Hematopoietic multipotent progenitor cell treated with erythropoietin and hydrocortisone succinate and interleukin-3 and kit ligand, for 17 days (in vitro differentiated cells): Measurements from ENCODE around the gene P2RY2.

ENCODE experiments used
- DNase-seq: peaks from one replicate; pipeline ENCODE4 v3.0.0-alpha.2; 2015; ENCODE audit warnings: low spot score

The P2RY2 gene

DNA sequence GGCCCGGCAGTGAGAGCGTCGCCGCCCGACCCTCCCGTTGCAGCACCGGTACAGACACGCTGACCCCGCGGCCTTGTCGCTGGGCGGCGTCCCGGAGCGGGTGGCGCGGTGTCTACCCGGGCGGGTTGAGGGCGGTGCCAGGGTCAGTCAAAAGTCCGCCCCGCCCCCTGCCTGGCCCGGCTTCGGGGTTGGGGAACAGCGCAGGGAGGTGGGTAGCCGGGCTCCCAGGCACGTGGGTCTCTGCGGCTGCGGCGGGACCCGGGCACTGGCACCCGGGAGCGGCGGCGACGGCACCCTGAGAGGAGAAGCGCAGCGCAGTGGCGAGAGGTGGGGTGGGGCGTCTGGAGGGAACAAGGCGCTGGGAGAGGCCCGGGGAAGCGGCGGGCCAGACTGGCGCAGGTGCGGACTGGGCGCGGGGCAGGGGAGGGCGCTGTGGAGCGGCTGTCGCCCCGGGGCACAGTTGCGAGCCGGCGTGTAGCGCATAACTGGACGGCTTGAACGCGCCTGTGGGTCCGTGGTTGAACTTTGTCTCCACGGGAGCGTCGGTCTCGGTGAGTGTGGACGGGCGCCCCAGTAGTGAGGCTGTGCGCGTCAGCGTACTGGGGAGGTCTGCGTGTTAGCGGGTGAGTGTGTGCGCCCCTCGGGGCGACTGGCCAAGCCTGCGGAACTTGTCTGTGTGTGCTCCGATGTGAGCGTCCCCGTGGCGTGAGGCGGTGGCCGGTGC, at the start of gene P2RY2:
Gene P2RY2, plus strand, starts transcription at position 176 of the 724 bp plus-strand sequence. CDS start 15,879 bp downstream, outside the sequence.
- DNase-seq: peak; percentile 15

DNA sequence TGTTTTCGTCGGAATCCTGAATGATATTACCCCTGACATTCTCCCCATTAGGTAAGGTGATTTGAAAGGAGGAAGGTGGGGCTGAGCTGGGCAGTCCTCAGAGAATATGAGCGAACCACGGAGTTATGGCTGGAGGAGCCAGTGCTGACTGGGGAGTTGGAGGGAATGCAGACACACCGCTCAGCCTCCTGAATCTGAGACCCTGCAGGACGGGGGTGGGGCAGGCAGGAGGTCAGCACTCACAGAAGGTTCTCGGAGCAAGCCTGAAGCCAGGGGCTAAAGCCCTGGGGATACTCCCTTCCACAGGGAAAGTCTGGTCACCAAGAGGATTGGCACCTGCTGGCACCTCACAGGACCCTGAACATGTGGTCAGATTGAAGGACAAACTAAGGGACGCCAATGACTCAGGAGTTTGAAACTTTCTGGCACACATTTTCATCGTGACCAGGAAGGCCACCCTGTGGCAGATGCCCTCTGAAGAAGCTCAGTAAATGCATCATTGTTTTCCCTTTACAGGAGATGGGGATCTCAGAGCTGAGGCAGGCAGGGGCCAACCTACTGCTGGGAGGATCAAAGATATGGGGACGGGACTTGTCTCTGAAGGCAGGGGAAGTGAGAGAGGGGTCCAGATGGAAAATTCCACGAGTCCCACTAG, 49.0 kb upstream of the P2RY2 start:
- DNase-seq: no peak

DNA sequence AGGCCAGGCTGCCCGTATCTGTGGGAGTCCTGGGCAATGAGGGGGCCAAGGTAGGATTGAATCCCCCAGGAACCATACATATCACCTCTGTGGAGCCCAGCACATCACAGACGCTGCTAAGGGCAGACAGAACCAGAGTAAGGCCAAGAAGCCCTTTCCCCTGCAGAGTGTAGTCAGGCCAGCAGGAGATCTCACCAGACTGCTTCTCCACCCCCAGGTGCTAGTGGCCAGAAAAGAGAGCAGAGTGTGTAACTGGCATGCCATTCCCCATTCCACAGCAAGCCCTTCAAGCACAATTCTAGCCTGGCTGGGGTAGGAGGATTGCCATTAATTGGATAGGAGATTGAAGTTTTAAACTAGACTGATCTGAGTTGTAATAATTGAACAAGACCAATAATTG, 47.9 kb upstream of the P2RY2 start:
- DNase-seq: no peak

DNA sequence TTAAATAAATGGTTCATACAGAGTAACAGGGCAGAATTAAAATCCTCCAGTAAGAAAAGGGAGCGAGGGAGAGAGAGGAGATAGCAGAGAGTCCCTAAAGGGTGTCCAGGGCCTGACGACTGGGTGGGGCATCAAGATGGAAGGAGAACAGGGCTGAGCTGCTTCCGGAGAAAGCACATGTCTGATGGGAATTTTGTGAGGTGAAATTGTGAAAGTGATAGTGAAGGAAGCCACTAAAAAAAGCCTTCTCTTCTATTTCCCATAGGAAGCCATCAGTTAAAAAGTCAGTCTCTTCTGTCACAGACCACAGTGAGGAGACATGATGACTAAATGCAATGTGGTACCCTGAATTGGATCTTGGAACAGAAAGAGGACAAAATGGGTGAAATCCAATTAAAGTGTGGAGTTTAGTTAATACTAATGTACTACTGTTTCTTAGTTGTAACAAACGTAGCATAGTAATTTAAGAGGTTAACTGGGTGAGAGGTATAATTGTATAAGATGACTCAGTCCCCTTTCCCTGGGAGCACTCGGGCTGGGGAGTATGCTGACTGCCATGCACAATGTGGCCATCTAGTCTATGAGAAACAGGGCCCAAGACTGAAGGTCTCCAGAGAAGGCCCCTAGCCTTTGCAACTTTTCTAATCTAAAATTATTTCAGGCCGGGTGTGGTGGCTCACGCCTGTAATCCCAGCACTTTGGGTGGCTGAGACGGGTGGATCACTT, 46.5 kb upstream of the P2RY2 start:
- no peak for DNase-seq

DNA sequence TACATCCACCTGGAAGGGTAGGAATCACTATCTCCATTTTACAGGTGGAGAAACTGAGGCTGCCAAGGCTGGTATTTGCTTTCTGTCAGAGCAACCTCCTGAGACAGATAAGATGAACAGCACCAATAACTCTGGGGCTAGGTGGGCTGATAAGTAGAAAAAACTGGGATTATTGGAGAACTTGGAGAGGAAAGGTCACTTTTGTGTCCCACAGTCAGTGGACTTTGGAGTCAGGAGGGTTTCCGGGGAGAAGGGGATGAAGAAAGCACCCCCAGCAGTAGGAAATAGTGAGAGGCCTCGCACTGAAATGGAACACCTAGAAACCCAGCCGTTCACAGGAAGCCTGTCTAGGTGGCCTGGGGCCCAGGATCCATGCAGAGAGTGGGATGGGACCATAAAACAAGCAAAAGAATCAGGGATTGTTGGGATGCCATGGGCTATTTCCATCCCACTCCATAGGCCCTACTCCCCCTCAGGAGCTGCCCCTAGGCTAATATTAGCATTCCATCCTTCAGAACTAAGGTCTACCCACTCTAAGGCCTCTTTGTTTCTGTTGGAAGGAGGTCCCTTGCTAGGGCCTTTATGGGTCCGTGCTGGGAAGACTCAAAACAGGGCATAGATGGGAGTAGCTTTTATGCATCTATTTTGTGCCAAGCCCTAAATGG, 45.0 kb upstream of the P2RY2 start:
- no peak for DNase-seq

DNA sequence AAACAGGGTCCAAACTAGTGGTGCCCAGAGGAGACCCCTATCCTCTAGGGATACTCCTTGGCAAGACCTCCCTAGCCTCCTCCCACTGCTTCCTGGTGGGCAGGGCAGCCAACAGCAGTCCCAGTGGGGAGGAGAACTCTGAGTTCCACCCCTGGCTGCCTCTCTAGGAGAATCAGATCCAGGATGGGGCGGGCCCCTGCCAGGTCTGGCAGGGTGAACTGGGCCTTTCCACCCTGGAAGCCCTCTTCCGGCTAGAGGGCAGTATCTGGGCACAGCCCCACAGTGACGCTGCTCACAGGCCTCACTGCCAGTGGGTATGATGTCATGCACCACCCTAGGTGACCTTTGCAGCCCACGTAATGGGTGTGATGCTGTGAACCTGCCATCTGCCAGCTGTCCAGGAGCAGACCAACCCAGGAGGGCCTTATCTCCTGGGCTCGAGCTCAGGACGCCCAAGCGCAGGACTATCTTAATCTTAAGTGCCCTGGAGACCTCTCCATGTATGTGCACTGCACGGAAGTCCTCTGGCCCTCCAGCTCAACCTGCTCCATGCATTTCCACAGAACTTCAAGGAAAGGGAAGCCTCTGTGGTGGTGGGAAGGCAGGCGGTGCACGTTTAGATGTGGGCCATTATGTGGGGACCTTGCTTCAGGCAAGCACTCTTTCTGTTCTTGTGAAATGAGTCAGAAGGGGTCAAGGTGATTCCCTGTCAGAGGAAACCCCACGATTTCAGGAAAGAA, 44.2 kb upstream of the P2RY2 start:
- DNase-seq: peak; percentile 53

DNA sequence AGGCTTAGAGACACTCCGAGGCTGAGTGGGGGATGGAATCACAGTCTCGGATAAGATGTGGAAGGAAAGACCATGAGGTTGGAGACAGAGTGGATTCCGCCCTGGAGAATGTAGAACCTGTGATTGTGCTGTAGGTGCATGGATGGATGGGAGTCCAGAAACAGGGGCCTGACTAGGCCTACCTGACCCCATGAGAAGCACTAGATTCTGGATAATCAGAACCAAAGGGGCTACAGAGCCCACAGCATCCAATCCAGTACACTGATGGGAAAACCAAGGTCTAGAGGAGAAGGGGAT, 43.6 kb upstream of the P2RY2 start:
- no peak for DNase-seq

DNA sequence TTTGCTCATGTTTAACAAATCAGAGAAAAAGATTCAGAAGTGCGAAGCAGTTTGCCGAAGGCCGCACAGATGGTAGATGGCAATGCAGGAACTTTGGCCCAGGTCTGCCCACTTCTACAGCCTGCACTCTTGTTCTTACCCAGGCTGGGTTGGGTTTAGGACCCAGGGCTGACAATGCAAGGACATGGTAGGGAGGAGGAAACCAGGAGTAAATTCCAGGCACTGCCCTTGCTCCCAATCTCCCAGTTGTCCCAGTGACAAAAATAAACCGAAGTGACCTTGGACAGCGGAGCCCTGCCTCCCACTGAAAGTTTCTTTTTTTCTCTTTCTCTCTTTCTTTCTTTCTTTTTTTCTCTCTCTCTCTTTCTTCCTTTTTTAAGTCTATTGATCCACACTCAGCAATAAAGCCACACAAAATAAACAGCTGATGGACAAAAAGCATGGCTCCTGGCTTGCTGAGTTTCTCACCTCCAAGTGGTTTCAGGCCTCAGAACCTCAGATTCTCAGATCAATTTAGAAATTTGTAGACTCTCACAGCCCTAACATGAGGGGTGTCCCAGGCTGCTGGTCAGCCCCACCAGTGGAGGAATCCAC, 42.4 kb upstream of the P2RY2 start:
- no peak for DNase-seq

DNA sequence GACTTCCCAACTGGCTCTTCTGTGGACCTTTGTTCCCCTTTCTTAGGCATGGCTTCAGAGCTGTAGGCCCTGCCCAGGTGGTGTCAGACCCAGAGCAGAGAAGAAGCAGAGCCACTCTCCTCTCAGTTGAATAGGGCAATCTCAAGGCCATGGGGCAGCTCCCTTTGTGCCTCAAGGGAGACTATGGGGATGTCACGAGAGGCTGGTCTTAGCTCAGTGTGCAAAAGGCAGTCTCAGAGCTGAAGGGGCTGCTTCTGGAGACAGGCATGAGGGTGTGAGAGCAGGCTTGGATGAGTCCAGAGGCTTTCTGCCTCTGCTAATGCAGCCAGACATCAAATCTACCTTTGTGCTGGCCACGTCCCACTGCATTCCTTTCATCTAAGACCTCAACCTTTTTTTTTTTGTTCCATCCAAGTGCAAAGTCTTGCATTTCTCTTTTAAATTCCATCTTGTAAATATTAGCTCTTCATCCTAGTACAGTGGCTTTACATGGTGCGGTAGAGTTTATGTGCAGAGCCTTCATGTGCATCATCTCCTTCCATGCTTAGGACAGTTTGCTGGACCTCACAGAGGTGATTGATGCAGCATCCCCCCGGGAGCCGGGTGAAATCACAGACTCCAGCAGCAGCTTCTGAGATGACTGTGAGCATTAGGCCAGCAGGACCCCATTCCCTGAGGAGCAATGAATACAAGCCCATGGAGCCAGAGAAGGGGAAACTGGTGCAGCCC, 41.8 kb upstream of the P2RY2 start:
- no peak for DNase-seq

DNA sequence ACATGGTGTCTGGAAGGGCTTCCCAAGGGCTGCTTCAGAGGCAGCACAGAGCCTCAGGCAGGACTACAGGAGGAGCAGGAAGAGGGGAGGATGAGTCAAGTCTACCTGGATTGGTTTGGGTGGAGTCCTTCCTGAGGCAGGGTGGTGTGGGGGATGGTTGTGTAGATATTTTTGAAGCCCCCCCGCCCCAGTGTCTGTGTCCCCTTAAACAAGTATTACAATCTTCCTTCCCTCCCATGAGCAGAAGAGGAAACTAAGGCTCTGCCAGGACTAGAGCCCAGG, 41.3 kb upstream of the P2RY2 start:
- DNase-seq: no peak

DNA sequence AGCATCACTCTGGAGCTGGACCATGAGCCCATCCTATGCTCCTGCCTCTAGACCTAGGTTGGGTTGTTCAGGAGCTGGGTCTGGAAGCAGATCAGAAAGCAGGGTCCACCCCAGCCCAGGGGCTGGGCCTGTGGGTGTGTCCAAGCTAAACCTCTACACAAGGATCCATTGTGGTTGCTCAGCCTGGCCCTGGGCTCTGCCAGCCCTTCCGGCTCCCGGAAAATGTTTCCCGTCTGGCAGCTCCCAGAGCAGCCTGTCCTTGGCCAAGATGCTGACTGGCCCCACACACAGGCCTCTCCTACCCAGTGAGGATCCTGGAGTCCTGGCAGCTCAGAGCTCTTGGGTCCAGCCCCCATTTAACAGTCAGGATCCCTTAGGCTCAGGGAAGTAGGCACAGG, 40.7 kb upstream of the P2RY2 start:
- no peak for DNase-seq

DNA sequence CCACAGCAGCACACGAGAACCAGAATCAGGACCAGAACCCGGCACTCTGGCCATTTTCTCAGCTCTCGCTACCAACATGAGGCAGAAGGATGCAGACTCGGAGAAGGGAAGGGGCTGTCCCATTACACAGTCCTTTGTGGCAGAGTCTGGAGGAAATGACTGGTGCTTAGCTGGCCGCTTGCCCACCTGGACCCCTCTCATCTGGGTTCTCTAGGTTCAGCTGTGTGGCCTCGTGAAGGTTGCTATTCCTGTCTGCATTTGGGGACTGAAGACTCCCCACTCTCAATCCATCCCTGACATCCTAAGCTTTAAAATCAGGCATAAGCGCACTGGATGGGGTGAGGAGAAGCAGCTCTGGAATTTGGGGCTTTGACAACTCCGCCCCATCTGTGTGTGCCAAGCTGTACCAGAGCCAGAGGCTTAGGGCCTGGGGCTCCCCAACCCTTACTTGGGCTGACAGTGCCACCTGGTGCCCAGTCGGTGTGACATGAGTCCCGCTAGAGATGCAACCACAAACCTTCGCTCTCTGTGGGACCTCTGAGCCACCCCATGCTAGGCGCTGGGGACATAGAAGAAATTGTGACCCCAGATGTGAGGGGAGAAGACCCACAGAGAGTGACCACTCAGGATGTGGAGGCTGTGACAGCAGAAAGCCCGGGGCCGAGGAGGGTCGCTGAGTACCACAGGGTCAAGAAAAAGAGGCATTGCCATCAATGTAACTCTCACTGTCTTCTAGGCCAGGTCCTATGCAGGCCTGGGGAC, 40.1 kb upstream of the P2RY2 start:
- peak; percentile 72 for DNase-seq

DNA sequence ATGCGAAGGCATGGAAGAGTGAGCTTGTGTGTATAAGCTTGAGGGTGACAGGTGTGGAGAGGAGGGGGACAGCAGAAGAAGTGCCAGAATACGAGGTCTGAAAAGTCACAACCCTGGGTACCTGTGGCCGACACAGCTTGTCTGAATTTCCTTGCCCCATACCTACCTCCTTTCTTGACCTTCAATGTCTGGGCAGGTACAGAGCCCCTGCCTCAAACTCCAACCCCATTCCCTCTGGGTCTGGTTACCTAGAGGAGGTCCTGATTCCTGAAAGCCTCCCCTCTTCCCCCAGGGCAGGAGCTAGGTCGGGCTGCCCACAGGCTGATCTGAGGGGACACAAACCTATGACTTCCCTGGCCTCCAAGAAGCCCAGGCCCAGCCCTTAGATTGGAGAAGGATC, 39.4 kb upstream of the P2RY2 start:
- DNase-seq: no peak

DNA sequence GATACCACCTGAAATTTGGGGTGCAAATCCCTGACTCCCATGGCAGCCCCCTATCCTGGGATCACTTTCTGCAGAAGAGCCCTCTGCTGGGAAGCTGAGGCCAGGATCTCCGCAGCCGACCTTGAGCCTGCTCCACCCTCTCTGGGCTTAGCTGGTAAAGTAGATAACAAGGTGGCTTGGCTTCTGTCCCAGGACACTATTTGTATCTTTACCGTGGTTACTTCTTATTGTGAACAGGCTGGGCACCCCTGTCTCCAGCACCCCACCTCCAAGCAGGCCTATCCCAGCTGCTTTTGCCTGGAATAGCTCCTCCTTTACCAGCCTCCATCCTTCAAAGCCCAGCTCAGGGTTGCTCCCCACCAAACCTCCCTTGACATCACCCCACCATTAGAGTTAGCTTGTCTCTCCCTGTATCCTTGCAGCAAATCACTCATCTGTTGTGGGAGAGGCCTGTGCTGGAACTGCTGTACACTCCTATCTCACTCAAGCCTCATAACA, 35.2 kb upstream of the P2RY2 start:
- DNase-seq: peak; percentile 87

DNA sequence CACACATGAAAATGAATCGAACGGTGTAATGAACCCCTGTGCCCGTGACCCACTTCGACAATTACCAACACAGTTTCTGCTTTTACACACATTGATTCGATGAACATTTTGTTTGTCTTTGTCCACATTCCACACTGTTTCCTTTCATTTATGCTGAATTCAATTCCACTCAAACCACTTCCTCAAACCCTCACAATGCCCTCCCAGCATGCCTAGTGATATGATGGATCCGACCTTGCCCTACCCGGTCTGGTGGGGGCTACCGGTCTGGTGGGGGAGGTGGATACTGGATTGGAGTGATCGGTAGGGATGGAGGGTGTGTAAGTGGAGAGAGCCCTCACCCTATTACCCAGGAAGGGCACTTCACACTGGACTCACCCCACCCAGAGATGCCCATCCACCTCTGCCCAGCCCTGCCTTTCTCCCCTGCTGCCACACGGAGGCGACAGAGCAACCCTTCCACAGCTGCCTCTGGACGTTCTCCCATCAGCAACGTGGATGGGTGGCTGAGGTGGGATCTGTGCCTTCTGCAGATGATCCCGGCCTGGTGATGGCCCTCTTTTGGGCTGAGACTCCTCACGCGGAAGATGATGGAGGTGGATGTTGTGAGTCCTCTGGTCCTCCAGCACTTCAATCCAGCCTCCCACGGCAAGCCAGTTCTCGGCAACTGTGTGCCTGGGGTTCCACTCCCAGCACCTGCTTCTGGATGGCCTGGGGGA, 33.0 kb upstream of the P2RY2 start:
- DNase-seq: peak; percentile 72

DNA sequence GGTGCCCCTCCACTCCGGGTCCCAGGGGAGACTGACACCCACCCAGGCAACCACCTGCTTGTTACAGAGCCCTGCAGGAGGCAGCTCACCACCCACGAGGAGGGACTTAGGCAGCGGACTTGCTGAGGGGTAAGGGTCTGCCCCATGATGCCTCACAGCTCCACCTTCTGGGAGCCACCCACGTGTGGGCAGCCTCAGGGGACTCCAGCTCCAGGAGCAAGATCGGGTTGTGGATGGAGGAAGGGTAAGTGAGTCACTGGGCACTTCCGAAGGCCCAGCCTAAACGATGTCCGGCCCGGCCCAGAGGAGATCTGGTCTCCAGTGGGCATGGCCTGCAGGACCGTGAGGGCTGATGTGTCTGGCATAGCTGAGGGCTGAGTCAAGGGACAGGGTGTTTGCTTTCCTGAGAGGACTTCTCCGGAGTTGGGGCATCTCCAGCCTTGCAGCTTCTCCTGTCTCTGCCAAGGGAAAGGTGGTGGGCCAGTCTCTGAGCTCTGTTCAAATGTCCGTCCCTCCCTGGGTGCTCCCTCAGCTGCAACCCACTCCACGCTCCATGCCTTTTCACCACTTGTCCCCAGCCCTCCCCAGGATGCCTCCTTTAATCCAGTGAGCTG, 32.3 kb upstream of the P2RY2 start:
- no peak for DNase-seq

DNA sequence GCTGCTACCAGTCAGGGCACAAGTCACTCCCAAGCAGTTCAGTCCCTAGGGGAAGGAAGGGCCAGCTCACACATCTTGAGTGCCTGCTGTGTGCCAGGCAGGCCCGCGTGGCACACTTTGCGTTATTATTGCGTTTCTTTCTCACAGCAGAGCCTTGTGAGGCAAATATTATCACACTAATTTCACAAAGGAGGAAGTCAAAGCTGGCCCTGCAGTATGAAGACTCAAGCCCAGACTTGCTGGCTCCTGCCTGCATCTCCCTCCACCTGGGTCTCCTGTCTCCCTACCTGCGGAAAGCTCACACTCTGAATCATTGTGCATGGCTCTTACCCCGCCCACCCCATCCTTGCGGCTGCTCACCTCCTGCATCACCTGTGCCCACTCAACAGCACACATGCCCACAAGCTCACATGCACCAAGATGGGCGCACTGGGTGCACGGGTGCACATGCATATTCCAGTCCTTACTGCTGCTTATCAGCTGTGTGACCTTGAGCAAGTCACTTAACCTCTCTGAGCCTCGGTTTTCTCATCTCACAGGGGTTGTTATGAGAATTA, 31.7 kb upstream of the P2RY2 start:
- no peak for DNase-seq

DNA sequence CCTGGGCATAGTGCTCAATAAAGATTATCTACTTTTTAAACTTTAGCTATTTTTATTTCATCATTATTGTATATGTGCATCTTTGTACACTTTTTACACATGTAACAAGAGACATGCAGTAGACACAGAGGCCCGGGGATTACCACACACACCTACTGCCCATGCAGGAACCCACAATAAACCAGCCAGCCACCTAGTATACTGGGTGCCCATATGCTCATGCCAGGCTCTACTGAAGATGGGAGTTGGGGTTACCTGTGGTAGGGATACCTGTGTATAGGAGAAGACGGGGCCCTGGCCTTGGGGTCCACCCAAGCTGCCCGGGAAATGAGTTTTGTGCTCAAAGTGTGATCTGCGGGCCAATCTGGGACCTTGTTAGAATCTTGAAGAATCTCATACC, 31.2 kb upstream of the P2RY2 start:
- no peak for DNase-seq

DNA sequence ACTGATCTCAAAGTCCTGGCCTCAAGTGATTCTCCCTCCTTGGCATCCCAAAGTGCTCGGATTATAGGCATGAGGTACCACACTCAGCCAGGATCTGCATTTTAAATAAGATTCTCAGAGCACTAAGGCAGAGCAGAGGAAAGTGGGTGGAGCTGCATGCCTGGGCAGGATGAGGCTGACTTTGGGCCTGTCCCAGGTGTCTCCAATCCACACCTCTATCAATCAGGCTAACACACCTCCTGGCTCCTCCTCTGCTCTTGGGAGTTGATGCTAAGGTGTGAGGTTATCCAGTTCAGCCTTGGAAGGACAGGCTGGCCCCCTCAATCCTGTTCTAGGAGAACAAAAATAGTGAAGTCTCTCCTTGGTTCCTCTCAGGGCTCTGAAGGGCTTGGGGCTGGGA, 30.2 kb upstream of the P2RY2 start:
- no peak for DNase-seq
